ENCODE data around the gene ATAD3B. TPM values are rescaled to one million over a fixed set of nuclear protein-coding genes. Genes with fewer than 3 reads are reported as not detected.

ATAD3B gene
- total RNA-seq, 1 donor from 2014 or later, result 34.9 TPM

DNA sequence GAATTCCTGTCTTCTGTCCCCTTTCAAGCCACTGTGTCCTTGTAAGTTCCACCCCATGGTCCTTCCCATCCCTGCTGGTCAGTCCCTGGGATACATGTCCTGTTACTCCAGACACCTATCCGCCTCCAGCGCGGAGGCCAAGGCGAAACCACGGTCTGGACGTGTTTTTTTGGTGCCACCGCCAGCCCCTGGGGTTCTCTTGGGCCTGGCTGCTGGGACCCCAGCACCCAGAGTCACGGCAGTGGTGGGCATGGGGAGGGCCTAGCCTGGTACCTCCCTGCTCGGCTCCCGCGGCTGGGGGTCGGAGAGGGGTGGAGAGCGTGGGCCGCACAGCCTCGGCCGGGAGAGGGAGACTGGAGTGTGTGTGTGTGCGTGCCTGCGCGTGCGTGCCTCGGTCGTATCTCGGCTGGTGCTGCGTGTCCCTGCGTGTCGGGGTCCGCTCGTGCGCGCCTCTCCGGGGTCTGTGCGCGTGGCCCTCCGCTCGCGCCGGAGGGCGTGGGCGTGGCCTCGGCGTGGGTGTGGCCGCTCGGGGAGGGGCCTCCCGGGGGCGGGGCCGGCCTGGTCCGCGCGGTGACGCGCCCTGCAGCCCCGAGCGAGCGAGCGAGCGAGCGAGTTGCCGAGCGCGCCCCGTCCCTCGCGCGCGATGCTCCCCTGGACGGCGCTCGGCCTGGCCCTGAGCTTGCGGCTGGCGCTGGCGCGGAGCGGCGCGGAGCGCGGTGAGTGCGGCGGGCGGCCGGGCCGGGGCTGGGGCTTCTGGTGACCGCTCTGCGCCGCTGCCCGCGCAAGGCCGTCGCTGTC lies 36.3 kb upstream of the ATAD3B start, which contains the start of gene VWA1:
Gene VWA1, plus strand, starts transcription at position 585 of the 798 bp plus-strand sequence. Its CDS starts 59 bp downstream, at position 644.
- Mint-ChIP-seq H3K4me3 (ENCODE audit: unreplicated experiment) (peak within 1 kb of the TSS; percentile 90), H3K27ac (ENCODE audit: unreplicated experiment) (peak within 1 kb of the TSS; percentile 80), H3K36me3 (ENCODE audit: unreplicated experiment) (no peaks in the 10 kb centered on the region), H3K9me3 (ENCODE audit: unreplicated experiment) (peaks cover 4% of the 10 kb centered on the region), H3K4me1 (ENCODE audit: low read depth, unreplicated experiment) (peaks cover 9% of the 10 kb centered on the region), H3K27me3 (ENCODE audit: unreplicated experiment) (peaks cover 4% of the 10 kb centered on the region)
- no peak for TF ChIP-seq CTCF (IDR thresholded peaks at IDR 0.05; ENCODE audit: partially characterized antibody, unreplicated experiment)
- peak; percentile 75 for DNase-seq

GRCh38 chr1:1435911-1436629 lies 35.5 kb upstream of the ATAD3B start:
- Mint-ChIP-seq H3K4me1 (ENCODE audit: low read depth, unreplicated experiment) (peaks cover 11% of the 10 kb centered on the region), H3K9me3 (ENCODE audit: unreplicated experiment) (peaks cover 2% of the 10 kb centered on the region), H3K27me3 (ENCODE audit: unreplicated experiment) (peaks cover 7% of the 10 kb centered on the region), H3K27ac (ENCODE audit: unreplicated experiment) (no peak overlapping the region), H3K4me3 (ENCODE audit: unreplicated experiment) (peak overlapping the region; percentile 90), H3K36me3 (ENCODE audit: unreplicated experiment) (no peaks in the 10 kb centered on the region)
- no peak for DNase-seq
- TF ChIP-seq CTCF (IDR thresholded peaks at IDR 0.05; ENCODE audit: partially characterized antibody, unreplicated experiment), result no peak

GRCh38 chr1:1436630-1437032 lies 34.9 kb upstream of the ATAD3B start:
- Mint-ChIP-seq H3K27me3 (ENCODE audit: unreplicated experiment) (peaks cover 7% of the 10 kb centered on the region), H3K36me3 (ENCODE audit: unreplicated experiment) (no peaks in the 10 kb centered on the region), H3K27ac (ENCODE audit: unreplicated experiment) (no peak overlapping the region), H3K4me3 (ENCODE audit: unreplicated experiment) (peak overlapping the region; percentile 90), H3K9me3 (ENCODE audit: unreplicated experiment) (peaks cover 2% of the 10 kb centered on the region), H3K4me1 (ENCODE audit: low read depth, unreplicated experiment) (peaks cover 11% of the 10 kb centered on the region)
- no peak for DNase-seq
- TF ChIP-seq CTCF (IDR thresholded peaks at IDR 0.05; ENCODE audit: partially characterized antibody, unreplicated experiment), result no peak

DNA sequence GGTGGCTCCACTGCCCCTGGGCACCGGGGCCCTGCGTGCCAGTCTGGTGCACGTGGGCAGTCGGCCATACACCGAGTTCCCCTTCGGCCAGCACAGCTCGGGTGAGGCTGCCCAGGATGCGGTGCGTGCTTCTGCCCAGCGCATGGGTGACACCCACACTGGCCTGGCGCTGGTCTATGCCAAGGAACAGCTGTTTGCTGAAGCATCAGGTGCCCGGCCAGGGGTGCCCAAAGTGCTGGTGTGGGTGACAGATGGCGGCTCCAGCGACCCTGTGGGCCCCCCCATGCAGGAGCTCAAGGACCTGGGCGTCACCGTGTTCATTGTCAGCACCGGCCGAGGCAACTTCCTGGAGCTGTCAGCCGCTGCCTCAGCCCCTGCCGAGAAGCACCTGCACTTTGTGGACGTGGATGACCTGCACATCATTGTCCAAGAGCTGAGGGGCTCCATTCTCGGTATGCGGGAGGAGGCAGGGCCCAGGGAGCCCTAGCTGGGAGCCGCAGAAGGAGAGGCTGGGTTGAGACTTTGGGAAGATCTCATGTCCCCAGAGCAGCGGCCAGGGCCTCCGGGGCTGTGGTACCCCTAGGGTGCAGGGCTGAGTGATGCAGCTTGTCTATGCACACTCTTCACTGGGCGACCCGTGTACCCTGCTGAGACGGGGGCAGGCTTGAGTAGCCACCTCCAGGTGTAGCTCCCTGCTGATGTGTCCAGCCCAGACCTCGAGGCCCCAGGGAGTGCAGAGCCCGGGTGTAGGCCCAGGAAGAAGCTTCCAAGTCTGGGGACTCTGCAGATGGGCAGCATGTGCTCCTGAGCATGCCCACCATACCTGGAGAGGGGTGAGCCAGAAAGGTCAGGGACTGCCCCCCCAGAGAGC lies 34.3 kb upstream of the ATAD3B start:
- DNase-seq, result no peak
- TF ChIP-seq CTCF (IDR thresholded peaks at IDR 0.05; ENCODE audit: partially characterized antibody, unreplicated experiment), result no peak
- Mint-ChIP-seq H3K9me3 (ENCODE audit: unreplicated experiment) (peaks cover 5% of the 10 kb centered on the region), H3K27me3 (ENCODE audit: unreplicated experiment) (peaks cover 10% of the 10 kb centered on the region), H3K4me1 (ENCODE audit: low read depth, unreplicated experiment) (peaks cover 11% of the 10 kb centered on the region), H3K36me3 (ENCODE audit: unreplicated experiment) (no peaks in the 10 kb centered on the region), H3K27ac (ENCODE audit: unreplicated experiment) (no peak overlapping the region), H3K4me3 (ENCODE audit: unreplicated experiment) (no peak overlapping the region)

All from glutamatergic neuron (in vitro differentiated cells).